Ovary (tissue), 9 donors: ENCODE results near the gene EIF2D. TPM values are rescaled to one million over a fixed set of nuclear protein-coding genes. Genes with fewer than 3 reads are reported as not detected.
"Not testable (repeated sequence)": the region's sequence is repeated elsewhere in the genome, so short reads cannot be mapped to it uniquely, and the experiment has no call there.

Experiments
- DNase-seq, 5 donors: peaks; one replicate each; pipeline ENCODE4 v3.0.0-alpha.2; 2019 to 2020
- H3K27ac ChIP-seq, 2 donors: fragments of 200-600 bp; one replicate each; pipeline versions ENCODE4 v1.5.1 to v1.8.0; 2019 to 2022
- H3K27me3 ChIP-seq: fragments of 200-600 bp; one replicate; pipeline ENCODE4 v1.8.0; 2022
- H3K36me3 ChIP-seq: fragments of 200-600 bp; sonication (generic); one replicate; pipeline ENCODE4 v1.5.1; 2019
- H3K4me1 ChIP-seq: one replicate; pipeline ENCODE4 v1.8.1; 2013; ENCODE audit warnings: mild to moderate bottlenecking, moderate library complexity; ENCODE audit not compliant: insufficient read depth
- H3K4me3 ChIP-seq: fragments of 200-600 bp; sonication (generic); one replicate; pipeline ENCODE4 v1.5.1; 2017
- H3K9me3 ChIP-seq, 2 donors: fragments of 200-600 bp in 1 of 2; sonication (generic) in 1 of 2; one replicate each; pipeline versions ENCODE4 v1.5.1 to v1.8.1; 2013 to 2019; ENCODE audit warnings: mild to moderate bottlenecking in 1 of 2, moderate library complexity in 1 of 2
- CTCF ChIP-seq, 3 donors: fragments of 450-650 bp in 2 of 3; fragments of 200-600 bp in 1 of 3; IDR thresholded peaks; one replicate each; pipeline versions ENCODE4 v1.5.1 to v1.8.0; 2016 to 2022; ENCODE audit warnings: antibody characterized with exemption in 3 of 3, mild to moderate bottlenecking in 1 of 3
- EP300 ChIP-seq: sonication (generic); formaldehyde crosslinking; IDR thresholded peaks from one replicate; pipeline ENCODE4 v1.6.1; 2017; ENCODE audit warnings: antibody characterized with exemption
- POLR2A ChIP-seq: fragments of 450-650 bp; IDR thresholded peaks from one replicate; pipeline ENCODE4 v1.6.1; 2017; ENCODE audit warnings: antibody characterized with exemption, mild to moderate bottlenecking, moderate library complexity
- WGBS, 3 donors: extraction: QIAGEN DNeasy Blood & Tissue Kit in 1 of 3; methylation state at CpG; one replicate each; pipeline versions ENCODE4 v1.1.5 to v1.1.7; 2013 to 2017; 5-methylcytosine and 5-hydroxymethylcytosine counted together
- intact Hi-C, 4 donors: fragments of 100-400 bp; cut with DNase I; formaldehyde crosslinking; loops; one replicate each; pipeline versions ENCODE4 v1.11.0 to v1.15.1; 2022 to 2023
- polyA plus RNA-seq, 2 donors: library from polyadenylated mRNA; stranded (reverse); fragments of 200-250 nt in 1 of 2; fragments of 350-450 nt in 1 of 2; fragmentation: Illumina TruSeq in 1 of 2; extraction: RNeasy Lipid Tissue Mini Kit (QIAGEN cat#74804) in 1 of 2; gene quantifications; one replicate each; pipeline ENCODE4 v1.2.3, GENCODE V29; 2013 to 2014
- total RNA-seq, 7 donors: library from RNA; depleted of rRNA in 2 of 7; stranded (reverse); fragments of >200 nt in 2 of 7; fragmentation: NEBNext Ultra II Directional in 3 of 7; extraction: Animal tissue kit (Norgen Biotek cat#: 25700) in 3 of 7; gene quantifications; one replicate each; pipeline versions ENCODE4 v1.1.0 to v1.2.4, GENCODE V29; 2016 to 2023
- donor health status: DM: no; HTN: no; CAD: no; lungs with moderate emphysema.
- donor health status: DM: no; HTN: no; CAD: no.
- donor health status: Bipolar disorder and iron deficiency.
- donor health status: DM: yes; HTN: yes; CAD: no.
- donor health status: DM: no; HTN: no; CAD: no.
- donor health status: DM: yes; HTN: yes; CAD: no.

EIF2D gene
- total and polyA plus RNA-seq, 9 donors: 46.4 to 90.0 (median 61.0) TPM

DNA sequence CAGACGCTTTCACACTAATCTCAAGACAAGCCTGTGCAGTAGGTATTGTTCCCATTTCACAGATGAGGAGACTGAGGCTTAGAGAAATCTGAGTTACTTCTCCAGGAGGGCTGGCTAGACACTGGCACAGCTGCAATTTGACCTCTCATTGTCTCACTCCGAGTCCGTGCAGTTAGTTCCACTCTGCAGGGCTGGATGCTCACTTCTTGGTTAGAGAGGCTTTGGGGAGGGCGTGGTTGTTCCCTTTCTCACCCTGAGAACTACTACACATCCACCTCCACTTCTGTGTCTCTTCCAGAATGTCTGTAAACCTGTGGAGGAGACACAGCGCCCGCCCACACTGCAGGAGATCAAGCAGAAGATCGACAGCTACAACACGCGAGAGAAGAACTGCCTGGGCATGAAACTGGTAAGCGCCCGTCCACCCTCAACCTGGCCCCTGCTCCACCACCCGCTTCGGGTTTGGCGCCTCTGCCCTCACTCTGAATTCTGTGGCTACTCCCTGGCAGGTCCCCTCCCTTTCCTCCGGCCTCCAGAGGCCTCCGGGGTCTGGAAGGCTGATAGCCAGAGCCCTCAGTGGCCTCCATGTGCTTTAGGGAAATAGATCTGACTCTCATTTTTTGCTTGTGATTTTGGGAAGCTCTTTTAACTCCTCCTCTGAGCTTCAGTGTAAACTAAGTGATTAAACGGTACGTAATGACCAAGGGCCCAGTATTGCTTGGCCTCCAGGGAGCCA, 29.1 kb downstream of the EIF2D start:
- intact Hi-C loops: loop anchor here in 3 of 4 donors (2.0 to 5.0 kb wide), 3 partner anchors 38 to 91 kb away; no protein-coding TSS in a partner anchor
- Histone ChIP-seq H3K27me3 (no peaks in the 10 kb centered on the region), H3K4me1 (peaks cover 3% of the 10 kb centered on the region), H3K36me3 (no peaks in the 10 kb centered on the region), H3K4me3 (no peak overlapping the region), H3K9me3 (no peaks in the 10 kb centered on the region), H3K27ac (no peak overlapping the region)
- DNase-seq: no peak
- WGBS, 3 donors: 64 to 74% (median 71%) methylated on average over 18 of the region's 18 CpGs
- TF ChIP-seq EP300 (no peak), CTCF (IDR thresholded peaks at IDR 0.05) (no peak), POLR2A (no peak)

DNA sequence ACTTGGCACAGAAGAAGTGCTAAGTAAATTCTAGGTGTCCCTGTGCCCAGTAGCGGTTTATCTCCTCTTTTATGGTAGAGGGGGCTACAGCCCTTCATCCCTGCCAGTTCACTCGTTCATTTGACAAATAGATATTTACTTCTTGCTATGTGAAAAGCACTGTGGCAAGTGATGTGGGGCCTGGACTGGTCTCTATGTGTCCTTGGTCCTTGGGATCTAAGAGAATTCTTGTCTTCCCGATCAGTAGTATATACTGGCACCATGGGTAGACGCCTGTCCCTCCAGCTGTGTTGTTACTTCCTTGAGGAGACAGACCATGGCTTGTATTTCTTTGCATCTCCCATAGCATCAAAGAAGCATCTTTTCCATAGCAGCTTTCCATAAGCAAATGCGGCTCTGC, 29.7 kb downstream of the EIF2D start:
- Histone ChIP-seq H3K27me3 (no peaks in the 10 kb centered on the region), H3K27ac (no peak overlapping the region), H3K9me3 (no peaks in the 10 kb centered on the region), H3K4me1 (no peaks in the 10 kb centered on the region), H3K4me3 (no peak overlapping the region), H3K36me3 (no peaks in the 10 kb centered on the region)
- intact Hi-C loops: loop anchor here in 3 of 4 donors (2.0 to 5.0 kb wide), 3 partner anchors 38 to 90 kb away; no protein-coding TSS in a partner anchor
- WGBS, 3 donors: 87 to 95% (median 90%) methylated on average over 5 of the region's 5 CpGs
- no peak for DNase-seq
- no peak for TF ChIP-seq POLR2A

DNA sequence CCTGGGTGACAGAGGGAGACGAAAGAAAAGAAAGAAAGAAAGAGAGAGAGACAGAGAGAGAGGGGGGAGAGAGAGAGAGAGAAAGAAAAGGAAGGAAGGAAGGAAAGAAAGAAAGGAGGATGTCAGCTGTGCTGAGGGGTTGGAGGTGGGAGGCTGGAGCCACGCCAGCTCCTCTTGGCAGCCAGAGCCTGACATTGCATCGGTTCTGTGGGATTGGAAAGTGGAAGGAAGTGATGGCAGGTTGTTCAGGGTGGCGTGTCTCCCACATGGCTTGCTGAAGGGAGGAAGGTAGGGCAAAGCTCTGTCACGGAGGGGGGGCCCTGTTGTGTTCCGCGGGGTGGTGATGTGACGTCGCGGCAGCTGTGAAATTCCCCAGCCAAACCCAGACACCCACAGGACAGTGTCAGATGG, 30.7 kb downstream of the EIF2D start:
- Histone ChIP-seq H3K4me1 (no peaks in the 10 kb centered on the region), H3K36me3 (no peaks in the 10 kb centered on the region), H3K9me3 (no peaks in the 10 kb centered on the region), H3K27me3 (no peaks in the 10 kb centered on the region), H3K27ac (no peak overlapping the region), H3K4me3 (no peak overlapping the region)
- WGBS, 3 donors: 39 to 56% (median 44%) methylated on average over 10 of the region's 10 CpGs
- TF ChIP-seq POLR2A: no peak
- no peak for TF ChIP-seq EP300
- TF ChIP-seq CTCF (IDR thresholded peaks at IDR 0.05): no peak
- DNase-seq: no peak
- intact Hi-C loops: loop anchor here in 3 of 4 donors (5.0 kb wide), 2 partner anchors 39 to 89 kb away; no protein-coding TSS in a partner anchor

DNA sequence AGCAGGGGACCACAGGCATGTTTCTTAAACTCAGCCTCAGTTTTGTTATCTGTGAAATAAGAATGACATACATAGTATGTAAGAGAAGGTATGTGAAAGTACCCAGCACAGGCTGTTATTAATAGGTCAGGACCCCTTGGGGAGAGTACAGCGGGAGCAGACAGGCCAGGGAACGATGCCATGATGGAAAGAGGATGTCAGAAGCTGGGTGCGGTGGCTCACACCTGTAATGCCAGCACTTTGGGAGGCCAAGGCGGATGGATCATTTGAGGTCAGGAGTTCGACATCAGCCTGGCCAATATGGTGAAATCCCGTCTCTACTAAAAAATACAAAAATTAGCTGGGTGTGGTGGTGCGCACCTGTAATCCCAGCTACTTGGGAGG, 31.2 kb downstream of the EIF2D start:
- H3K9me3 ChIP-seq, H3K27me3 ChIP-seq, DNase-seq, H3K27ac ChIP-seq, H3K36me3 ChIP-seq, H3K4me3 ChIP-seq, H3K4me1 ChIP-seq: not testable (repeated sequence)
- 88 to 97% (median 97%) methylated on average over 7 of the region's 7 CpGs for WGBS, 3 donors
- intact Hi-C loops: loop anchor here in 3 of 4 donors (5.0 kb wide), 2 partner anchors 39 to 89 kb away; no protein-coding TSS in a partner anchor

DNA sequence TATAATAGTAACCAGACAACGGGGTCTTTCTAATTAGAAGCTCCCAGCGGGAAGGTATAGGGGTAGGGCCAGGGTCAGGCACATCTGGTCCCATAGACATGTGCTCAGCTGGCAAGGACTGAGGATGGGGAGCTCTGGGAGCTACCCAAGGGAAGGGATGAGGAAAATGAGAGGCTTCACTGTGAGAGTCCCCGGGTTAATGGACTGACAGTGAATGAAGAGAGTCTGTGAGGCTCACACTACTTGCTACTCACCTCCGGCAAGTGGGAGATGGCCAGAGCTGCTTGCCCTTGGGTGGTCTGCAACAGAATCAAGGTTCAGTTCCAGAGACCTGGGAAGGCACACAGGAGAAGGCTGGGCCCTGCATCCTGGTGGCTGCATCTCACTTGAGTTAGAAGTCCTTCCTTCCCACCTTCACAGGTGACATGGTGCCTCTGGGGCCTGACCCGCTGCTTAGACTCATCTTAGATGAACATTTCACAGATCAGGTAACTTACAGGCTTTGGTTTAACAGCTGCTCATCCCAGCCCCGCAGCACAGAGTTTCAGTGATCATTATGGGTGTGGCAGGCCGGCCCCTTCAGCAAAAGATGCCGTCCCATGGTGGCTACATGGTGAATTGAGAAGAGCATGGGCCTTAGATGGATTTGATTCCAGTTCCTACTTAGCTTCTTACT, 31.7 kb downstream of the EIF2D start:
- no peak overlapping the region for H3K27ac ChIP-seq
- no peaks in the 10 kb centered on the region for H3K27me3 ChIP-seq
- H3K4me3 ChIP-seq: no peak overlapping the region
- no peaks in the 10 kb centered on the region for H3K36me3 ChIP-seq
- no peaks in the 10 kb centered on the region for H3K9me3 ChIP-seq
- no peak for DNase-seq
- 92 to 96% (median 93%) methylated on average over 8 of the region's 8 CpGs for WGBS, 3 donors
- TF ChIP-seq EP300: no peak
- no peak for TF ChIP-seq POLR2A
- TF ChIP-seq CTCF (IDR thresholded peaks at IDR 0.05): no peak
- intact Hi-C loops: loop anchor here in 3 of 4 donors (5.0 kb wide), 2 partner anchors 38 to 88 kb away; no protein-coding TSS in a partner anchor
- no peaks in the 10 kb centered on the region for H3K4me1 ChIP-seq
